NCI-H345 treated with DMSO at 0.1 percent for 48 hours (cell line): ENCODE data around the gene RAC2.

Experiments used
- DNase-seq: peaks from one replicate; lab custom pipeline; 2025; ENCODE audit not compliant: unreplicated experiment; lab: John Stamatoyannopoulos, UW

RAC2 gene

DNA sequence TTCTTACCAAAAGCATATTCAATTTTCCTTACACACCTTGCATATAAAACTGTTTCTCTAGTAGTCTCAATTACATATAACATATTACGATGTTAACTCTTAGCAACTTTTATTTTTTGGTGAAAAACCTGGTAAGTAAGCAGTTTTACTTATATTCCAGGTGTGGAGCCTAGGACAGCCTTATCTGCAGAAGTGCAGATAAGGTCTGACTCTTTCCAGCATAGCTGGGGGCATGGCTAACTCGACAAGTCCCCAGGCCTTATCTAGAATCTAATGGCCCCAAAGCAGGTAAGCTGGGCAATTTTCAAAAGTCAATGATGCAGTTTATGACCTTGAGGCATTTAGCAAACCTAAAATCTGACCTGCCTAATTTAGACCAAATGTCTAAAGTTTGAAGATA is 51.9 kb downstream of the RAC2 start:
- DNase-seq, result no peak

- no peak for DNase-seq
These were observed 53.7 kb downstream of the RAC2 start for GRCh38 chr22:37190262-37190780.

GRCh38 chr22:37188901-37189466 is 55.1 kb downstream of the RAC2 start:
- DNase-seq, result no peak

GRCh38 chr22:37187891-37188761 is 55.9 kb downstream of the RAC2 start, which contains the start of gene C1QTNF6:
C1QTNF6 (minus strand) TSS chr22:37188247; CDS start chr22:37188213, 34 bp downstream.
- no peak for DNase-seq

GRCh38 chr22:37187552-37187890 is 56.5 kb downstream of the RAC2 start:
- DNase-seq, result no peak

DNA sequence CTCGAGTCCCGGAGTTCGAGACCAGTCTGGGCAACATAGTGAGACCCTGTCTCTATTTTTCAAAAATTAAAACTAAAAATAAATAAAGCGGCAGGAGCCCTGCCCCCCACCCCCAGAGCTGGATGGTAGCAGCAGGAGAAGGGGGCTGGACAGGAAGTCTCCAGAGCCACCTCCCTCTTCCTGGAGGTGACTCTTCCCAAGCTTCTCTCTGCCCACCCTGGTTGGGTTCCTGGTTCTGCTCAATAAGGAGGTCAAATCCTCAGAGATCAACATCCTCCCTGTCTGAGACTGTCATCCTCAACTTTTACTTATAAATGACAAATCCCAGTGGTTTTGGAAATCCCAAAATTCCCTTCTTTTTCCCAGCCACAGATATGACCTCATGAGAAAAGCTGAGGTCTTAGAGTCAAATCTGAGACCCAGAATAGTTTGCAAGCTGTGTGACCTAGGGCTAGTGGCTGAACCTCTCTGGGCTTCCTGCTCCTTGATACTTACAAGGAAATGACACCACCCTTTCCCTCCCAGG is 57.0 kb downstream of the RAC2 start:
- no peak for DNase-seq

- DNase-seq, result no peak
These were observed 57.7 kb downstream of the RAC2 start for GRCh38 chr22:37186228-37186996.

DNA sequence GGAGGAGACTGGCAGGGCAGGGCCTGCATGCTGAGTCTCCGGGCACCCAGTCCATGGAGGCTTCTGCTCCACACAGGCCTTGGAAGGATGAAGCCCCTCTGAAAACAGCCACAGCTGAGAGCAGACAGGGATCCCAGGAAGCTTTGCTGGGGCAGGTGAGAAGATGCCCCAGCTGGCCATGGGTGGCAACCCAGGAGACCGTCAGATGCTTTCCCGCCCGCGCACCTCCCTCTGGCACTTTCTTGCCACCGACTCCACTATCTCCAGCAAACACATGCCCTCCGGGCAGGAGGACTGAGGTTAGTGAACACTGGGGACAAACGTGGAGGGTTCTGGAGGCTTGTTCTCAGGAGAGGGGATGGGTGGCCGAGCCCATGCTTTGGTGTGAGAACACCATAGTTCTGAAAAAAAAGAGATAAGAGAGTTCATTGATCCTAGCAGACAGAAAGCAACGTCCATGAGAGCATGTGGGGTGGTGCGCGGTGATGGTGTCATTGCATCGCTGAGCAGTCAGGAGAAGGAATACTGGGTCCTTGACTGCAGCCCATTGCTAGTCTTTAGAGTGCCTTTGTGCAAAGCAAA is 58.3 kb downstream of the RAC2 start:
- no peak for DNase-seq

GRCh38 chr22:37184816-37185541 is 59.1 kb downstream of the RAC2 start:
- no peak for DNase-seq

- no peak for DNase-seq
These were observed 59.7 kb downstream of the RAC2 start for GRCh38 chr22:37184380-37184755.

DNA sequence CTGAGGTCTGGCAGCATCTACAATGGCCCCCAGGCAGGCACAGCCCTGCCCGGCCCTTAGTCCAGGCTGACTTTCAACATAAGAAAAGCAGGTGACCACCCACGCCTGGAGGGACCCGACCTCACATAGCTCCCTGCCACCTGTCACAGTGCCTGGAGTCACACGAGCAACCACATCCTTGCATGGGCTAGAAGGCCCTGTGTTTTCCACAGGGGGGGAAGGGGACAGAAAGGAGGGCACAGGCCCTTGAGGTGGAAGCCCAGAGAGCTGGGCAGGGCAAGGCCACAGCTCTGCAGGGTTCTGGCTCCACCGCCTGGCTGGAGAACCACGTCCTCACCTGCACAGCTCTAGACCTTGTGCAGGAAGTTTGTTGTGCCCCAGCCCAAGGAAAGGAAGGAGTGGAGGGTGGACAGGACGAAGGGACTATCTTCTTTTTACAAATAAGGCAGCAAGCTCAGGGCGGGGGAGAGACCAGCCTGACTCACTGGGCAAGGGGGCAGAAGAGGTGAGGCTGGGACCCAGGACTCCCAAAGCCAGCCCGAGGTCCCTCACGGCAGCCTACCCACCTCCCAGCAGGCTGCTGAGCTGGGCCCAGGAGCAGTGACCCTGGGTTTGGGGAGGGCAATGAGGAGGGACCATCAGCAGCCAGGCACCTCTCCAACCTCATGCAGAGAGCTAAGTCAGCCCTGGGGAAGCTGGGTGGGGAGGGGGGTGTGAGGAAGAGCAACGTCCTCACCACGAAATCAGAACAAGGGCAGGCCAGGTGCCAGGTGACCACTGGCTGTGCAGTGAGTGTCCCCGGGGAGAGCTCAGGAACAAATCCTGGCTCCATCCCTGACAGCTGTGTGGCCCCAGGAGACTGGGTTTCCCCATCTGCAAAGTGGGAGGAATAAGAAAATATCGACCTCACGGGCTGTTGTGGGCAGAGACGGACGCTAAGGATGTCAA is 60.4 kb downstream of the RAC2 start:
- no peak for DNase-seq

DNA sequence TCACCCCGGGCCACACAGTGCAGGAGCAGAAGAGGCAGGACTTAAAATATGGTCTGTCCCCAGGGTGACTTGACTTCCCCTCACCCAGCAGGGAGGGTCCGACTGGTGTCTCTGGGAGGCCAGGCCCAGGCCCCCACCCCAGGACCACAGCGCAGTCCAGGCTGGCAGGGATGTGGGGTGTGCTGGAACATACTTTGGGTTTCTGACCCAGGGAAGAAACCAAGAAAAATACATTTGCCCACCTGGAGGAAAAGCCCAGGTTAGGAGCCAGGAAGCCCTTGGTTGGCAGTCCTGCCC is 61.2 kb downstream of the RAC2 start:
- DNase-seq, result no peak

GRCh38 chr22:37182101-37182948 is 61.7 kb downstream of the RAC2 start:
- DNase-seq, result no peak

- DNase-seq, result no peak
These were observed 62.4 kb downstream of the RAC2 start for GRCh38 chr22:37181681-37182080.

DNA sequence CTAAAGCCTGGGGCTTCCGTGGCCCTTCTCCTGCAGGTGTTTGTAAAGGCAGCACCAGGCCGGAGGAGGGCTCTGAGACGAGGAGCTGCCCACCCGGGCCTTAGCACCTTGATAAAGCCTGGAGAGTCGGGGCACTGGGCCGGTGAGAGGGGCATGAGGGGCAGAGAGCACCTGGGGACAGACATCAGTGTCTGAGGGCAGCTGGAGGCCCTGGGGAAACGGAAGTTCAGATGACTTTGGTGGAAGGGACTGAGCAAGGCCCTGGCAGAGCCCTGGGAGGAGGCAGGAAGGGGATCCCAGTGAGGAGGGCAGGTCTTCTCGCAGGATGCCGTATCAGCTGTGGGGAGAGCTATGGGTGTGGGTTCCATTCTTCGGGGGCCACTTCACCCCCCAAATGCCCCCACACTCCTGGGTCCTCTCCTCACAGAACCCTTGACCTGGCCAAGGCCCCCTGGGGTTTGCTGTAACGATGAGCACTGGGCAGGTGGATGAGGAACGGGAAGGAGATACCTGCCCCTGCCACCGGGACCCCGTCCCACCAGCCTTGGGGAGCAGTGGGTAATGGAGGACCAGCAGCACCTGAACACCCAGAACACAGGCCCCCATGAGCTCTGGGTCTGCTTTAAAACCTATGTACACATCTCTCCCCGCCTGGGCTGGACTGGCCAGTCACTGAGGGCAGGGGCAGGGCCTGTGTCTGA is 63.4 kb downstream of the RAC2 start:
- no peak for DNase-seq

GRCh38 chr22:37179622-37180420 is 64.2 kb downstream of the RAC2 start:
- DNase-seq, result no peak

DNA sequence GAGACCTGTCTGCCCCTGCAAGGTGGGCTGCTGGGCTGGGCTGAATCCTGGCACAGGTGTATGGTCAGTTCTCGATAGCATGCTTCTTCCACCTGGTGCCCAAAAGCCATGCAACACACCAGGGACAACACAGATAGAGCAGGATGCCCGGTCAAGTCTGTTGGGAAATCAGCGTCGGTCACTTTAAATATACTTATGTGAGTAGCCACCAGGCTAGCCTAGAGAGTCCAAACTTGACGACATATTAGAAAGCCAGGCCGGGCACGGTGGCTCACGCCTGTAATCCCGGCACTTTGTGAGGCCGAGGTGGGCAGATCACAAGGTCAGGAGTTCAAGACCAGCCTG is 65.0 kb downstream of the RAC2 start:
- no peak for DNase-seq
